Vagina (tissue), 2 donors: ENCODE results near the gene MTFMT.

ENCODE experiments used
- POLR2A ChIP-seq, 2 donors: fragments of 450-650 bp; IDR thresholded peaks; one replicate each; pipeline ENCODE4 v1.6.1; 2017; ENCODE audit warnings: antibody characterized with exemption in 2 of 2, mild to moderate bottlenecking in 2 of 2, moderate library complexity in 2 of 2
- POLR2AphosphoS5 ChIP-seq, 2 donors: sonication (generic); formaldehyde crosslinking; IDR thresholded peaks; one replicate each; pipeline ENCODE4 v1.9.0; 2017; ENCODE audit warnings: antibody characterized with exemption in 2 of 2, mild to moderate bottlenecking in 2 of 2, low read depth in 1 of 2; ENCODE audit not compliant: insufficient read depth in 1 of 2
- TF ChIP-seq, protein P1 (sequence below), 3 experiments: fragments of 450-650 bp in 2 of 3; fragments of 200-600 bp in 1 of 3; sonication (generic) in 1 of 3; IDR thresholded peaks; one replicate each; pipeline ENCODE4 v1.5.1; 2017 to 2019; ENCODE audit warnings: antibody characterized with exemption in 3 of 3, mild to moderate bottlenecking in 2 of 3, moderate library complexity in 2 of 3

DNA sequence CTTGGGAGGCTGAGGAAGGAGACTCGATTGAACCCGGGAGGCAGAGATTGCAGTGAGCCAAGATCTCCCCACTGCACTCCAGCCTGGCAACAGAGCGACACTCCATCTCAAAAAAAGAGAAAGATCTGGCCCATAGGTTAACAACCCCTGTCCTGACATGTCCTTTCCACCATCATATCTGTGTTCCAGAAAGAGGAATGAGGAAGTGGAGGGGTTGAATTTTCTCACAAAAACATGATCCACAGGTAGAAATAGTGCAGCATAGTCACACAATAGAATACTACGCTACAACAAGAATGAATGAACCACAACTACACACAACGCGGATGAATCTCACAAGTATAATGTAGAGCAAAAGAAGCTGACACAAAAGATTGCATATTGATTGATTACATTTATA lies 11.0 kb upstream of the MTFMT start:
- TF ChIP-seq, protein P1, sequence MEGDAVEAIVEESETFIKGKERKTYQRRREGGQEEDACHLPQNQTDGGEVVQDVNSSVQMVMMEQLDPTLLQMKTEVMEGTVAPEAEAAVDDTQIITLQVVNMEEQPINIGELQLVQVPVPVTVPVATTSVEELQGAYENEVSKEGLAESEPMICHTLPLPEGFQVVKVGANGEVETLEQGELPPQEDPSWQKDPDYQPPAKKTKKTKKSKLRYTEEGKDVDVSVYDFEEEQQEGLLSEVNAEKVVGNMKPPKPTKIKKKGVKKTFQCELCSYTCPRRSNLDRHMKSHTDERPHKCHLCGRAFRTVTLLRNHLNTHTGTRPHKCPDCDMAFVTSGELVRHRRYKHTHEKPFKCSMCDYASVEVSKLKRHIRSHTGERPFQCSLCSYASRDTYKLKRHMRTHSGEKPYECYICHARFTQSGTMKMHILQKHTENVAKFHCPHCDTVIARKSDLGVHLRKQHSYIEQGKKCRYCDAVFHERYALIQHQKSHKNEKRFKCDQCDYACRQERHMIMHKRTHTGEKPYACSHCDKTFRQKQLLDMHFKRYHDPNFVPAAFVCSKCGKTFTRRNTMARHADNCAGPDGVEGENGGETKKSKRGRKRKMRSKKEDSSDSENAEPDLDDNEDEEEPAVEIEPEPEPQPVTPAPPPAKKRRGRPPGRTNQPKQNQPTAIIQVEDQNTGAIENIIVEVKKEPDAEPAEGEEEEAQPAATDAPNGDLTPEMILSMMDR (IDR thresholded peaks at IDR 0.05), result no peak
- TF ChIP-seq POLR2AphosphoS5 (IDR thresholded peaks at IDR 0.05; ENCODE audit: insufficient read depth in 1 of 2, low read depth in 1 of 2) (no peak), POLR2A (IDR thresholded peaks at IDR 0.05) (no peak)
